Measurements from ENCODE around the gene ZNF805. TPM values are rescaled to one million over a fixed set of nuclear protein-coding genes. Genes with fewer than 3 reads are reported as not detected.
"Not testable (repeated sequence)": the region's sequence is repeated elsewhere in the genome, so short reads cannot be mapped to it uniquely, and the experiment has no call there.

ZNF805 gene
- 78.5 TPM for total RNA-seq

- Histone ChIP-seq H3K4me1 (ENCODE audit: insufficient read depth, low read length) (peaks cover 21% of the 10 kb centered on the region), H3K4me3 (ENCODE audit: low read length) (peak within 1 kb of the TSS; percentile 74), H3K27me3 (ENCODE audit: insufficient read depth, low read length) (no peaks in the 10 kb centered on the region), H3K9me3 (ENCODE audit: low read depth, low read length) (no peaks in the 10 kb centered on the region)
These were observed at the start of gene ZNF805 for GRCh38 chr19:57240311-57241090. Gene ZNF805, plus strand, starts transcription at chr19:57240632. Its CDS starts 260 bp downstream, at chr19:57240892.

GRCh38 chr19:57191141-57192076 is 49.0 kb upstream of the ZNF805 start, which contains the start of gene ZNF264:
Gene ZNF264, plus strand, starts transcription at chr19:57191500. Its CDS starts 414 bp downstream, at chr19:57191914.
- peaks cover 7% of the 10 kb centered on the region for H3K27me3 ChIP-seq (ENCODE audit: insufficient read depth, low read length)
- H3K4me3 ChIP-seq (ENCODE audit: low read length), result peak within 1 kb of the TSS; percentile 72
- no peaks in the 10 kb centered on the region for H3K9me3 ChIP-seq (ENCODE audit: low read depth, low read length)
- peaks cover 20% of the 10 kb centered on the region for H3K4me1 ChIP-seq (ENCODE audit: insufficient read depth, low read length)

GRCh38 chr19:57192077-57192420 is 48.4 kb upstream of the ZNF805 start:
- Histone ChIP-seq H3K4me1 (ENCODE audit: insufficient read depth, low read length) (peaks cover 20% of the 10 kb centered on the region), H3K4me3 (ENCODE audit: low read length) (peak overlapping the region; percentile 72), H3K27me3 (ENCODE audit: insufficient read depth, low read length) (peaks cover 4% of the 10 kb centered on the region), H3K9me3 (ENCODE audit: low read depth, low read length) (no peaks in the 10 kb centered on the region)

GRCh38 chr19:57192993-57193392 is 47.4 kb upstream of the ZNF805 start:
- no peak overlapping the region for H3K4me3 ChIP-seq (ENCODE audit: low read length)
- H3K27me3 ChIP-seq (ENCODE audit: insufficient read depth, low read length), result no peaks in the 10 kb centered on the region
- H3K9me3 ChIP-seq (ENCODE audit: low read depth, low read length), result no peaks in the 10 kb centered on the region
- H3K4me1 ChIP-seq (ENCODE audit: insufficient read depth, low read length), result peaks cover 20% of the 10 kb centered on the region

GRCh38 chr19:57197874-57198273 is 42.6 kb upstream of the ZNF805 start:
- H3K27me3 ChIP-seq (ENCODE audit: insufficient read depth, low read length); H3K9me3 ChIP-seq (ENCODE audit: low read depth, low read length); H3K4me3 ChIP-seq (ENCODE audit: low read length); H3K4me1 ChIP-seq (ENCODE audit: insufficient read depth, low read length): not testable (repeated sequence)

- H3K27me3 ChIP-seq (ENCODE audit: insufficient read depth, low read length), result no peaks in the 10 kb centered on the region
- no peaks in the 10 kb centered on the region for H3K4me1 ChIP-seq (ENCODE audit: insufficient read depth, low read length)
- H3K9me3 ChIP-seq (ENCODE audit: low read depth, low read length), result no peaks in the 10 kb centered on the region
- no peak overlapping the region for H3K4me3 ChIP-seq (ENCODE audit: low read length)
These were observed 38.3 kb upstream of the ZNF805 start for GRCh38 chr19:57202160-57202559.

GRCh38 chr19:57210381-57210780 is 30.1 kb upstream of the ZNF805 start:
- Histone ChIP-seq H3K4me1 (ENCODE audit: insufficient read depth, low read length) (no peaks in the 10 kb centered on the region), H3K27me3 (ENCODE audit: insufficient read depth, low read length) (no peaks in the 10 kb centered on the region), H3K9me3 (ENCODE audit: low read depth, low read length) (peaks cover 35% of the 10 kb centered on the region), H3K4me3 (ENCODE audit: low read length) (no peak overlapping the region)

GRCh38 chr19:57212109-57212508 is 28.3 kb upstream of the ZNF805 start:
- Histone ChIP-seq H3K9me3 (ENCODE audit: low read depth, low read length) (peaks cover 35% of the 10 kb centered on the region), H3K27me3 (ENCODE audit: insufficient read depth, low read length) (no peaks in the 10 kb centered on the region), H3K4me3 (ENCODE audit: low read length) (no peak overlapping the region), H3K4me1 (ENCODE audit: insufficient read depth, low read length) (no peaks in the 10 kb centered on the region)

GRCh38 chr19:57227502-57227901 is 12.9 kb upstream of the ZNF805 start:
- H3K9me3 ChIP-seq (ENCODE audit: low read depth, low read length), result no peaks in the 10 kb centered on the region
- no peak overlapping the region for H3K4me3 ChIP-seq (ENCODE audit: low read length)
- no peaks in the 10 kb centered on the region for H3K27me3 ChIP-seq (ENCODE audit: insufficient read depth, low read length)
- H3K4me1 ChIP-seq (ENCODE audit: insufficient read depth, low read length), result no peaks in the 10 kb centered on the region

- no peaks in the 10 kb centered on the region for H3K9me3 ChIP-seq (ENCODE audit: low read depth, low read length)
- H3K4me3 ChIP-seq (ENCODE audit: low read length), result no peak overlapping the region
- no peaks in the 10 kb centered on the region for H3K27me3 ChIP-seq (ENCODE audit: insufficient read depth, low read length)
- H3K4me1 ChIP-seq (ENCODE audit: insufficient read depth, low read length), result no peaks in the 10 kb centered on the region
These were observed 8.7 kb upstream of the ZNF805 start for GRCh38 chr19:57231686-57232085.

GRCh38 chr19:57233207-57233606 is 7.2 kb upstream of the ZNF805 start:
- Histone ChIP-seq H3K4me1 (ENCODE audit: insufficient read depth, low read length) (no peaks in the 10 kb centered on the region), H3K27me3 (ENCODE audit: insufficient read depth, low read length) (no peaks in the 10 kb centered on the region), H3K4me3 (ENCODE audit: low read length) (no peak overlapping the region), H3K9me3 (ENCODE audit: low read depth, low read length) (no peaks in the 10 kb centered on the region)

- no peaks in the 10 kb centered on the region for H3K27me3 ChIP-seq (ENCODE audit: insufficient read depth, low read length)
- peaks cover 21% of the 10 kb centered on the region for H3K4me1 ChIP-seq (ENCODE audit: insufficient read depth, low read length)
- no peaks in the 10 kb centered on the region for H3K9me3 ChIP-seq (ENCODE audit: low read depth, low read length)
- peak overlapping the region; percentile 74 for H3K4me3 ChIP-seq (ENCODE audit: low read length)
These were observed 486 bp upstream of the ZNF805 start for GRCh38 chr19:57239982-57240310.

GRCh38 chr19:57241176-57241575 is 744 bp downstream of the ZNF805 start:
- H3K27me3 ChIP-seq (ENCODE audit: insufficient read depth, low read length), result no peaks in the 10 kb centered on the region
- H3K4me1 ChIP-seq (ENCODE audit: insufficient read depth, low read length), result peaks cover 21% of the 10 kb centered on the region
- H3K4me3 ChIP-seq (ENCODE audit: low read length), result peak overlapping the region; percentile 74
- H3K9me3 ChIP-seq (ENCODE audit: low read depth, low read length), result no peaks in the 10 kb centered on the region

GRCh38 chr19:57242821-57243220 is 2.4 kb downstream of the ZNF805 start:
- no peak overlapping the region for H3K4me3 ChIP-seq (ENCODE audit: low read length)
- H3K4me1 ChIP-seq (ENCODE audit: insufficient read depth, low read length), result peaks cover 21% of the 10 kb centered on the region
- H3K9me3 ChIP-seq (ENCODE audit: low read depth, low read length), result no peaks in the 10 kb centered on the region
- no peaks in the 10 kb centered on the region for H3K27me3 ChIP-seq (ENCODE audit: insufficient read depth, low read length)

- H3K4me3 ChIP-seq (ENCODE audit: low read length), result no peak overlapping the region
- H3K4me1 ChIP-seq (ENCODE audit: insufficient read depth, low read length), result peaks cover 21% of the 10 kb centered on the region
- no peaks in the 10 kb centered on the region for H3K9me3 ChIP-seq (ENCODE audit: low read depth, low read length)
- H3K27me3 ChIP-seq (ENCODE audit: insufficient read depth, low read length), result no peaks in the 10 kb centered on the region
These were observed 4.1 kb downstream of the ZNF805 start for GRCh38 chr19:57244513-57244912.
